Fibroblast of pulmonary artery (primary cell): ENCODE results near the gene MYLK3.

Source experiments
- DNase-seq: peaks from one replicate; pipeline ENCODE4 v3.0.0-alpha.2; 2010; ENCODE audit warnings: low read depth
- H3K4me3 ChIP-seq: replicated peaks from 2 replicates; pipeline ENCODE4 v1.5.1; 2011; ENCODE audit warnings: low read depth, mild to moderate bottlenecking, control low read depth, low read length, moderate library complexity
- TF ChIP-seq, protein P1 (sequence below): IDR thresholded peaks from 2 replicates; pipeline ENCODE4 v1.5.1; 2011; ENCODE audit warnings: mild to moderate bottlenecking, control low read depth, low read length, inconsistent platforms; ENCODE audit errors: missing control alignments

Gene MYLK3

DNA sequence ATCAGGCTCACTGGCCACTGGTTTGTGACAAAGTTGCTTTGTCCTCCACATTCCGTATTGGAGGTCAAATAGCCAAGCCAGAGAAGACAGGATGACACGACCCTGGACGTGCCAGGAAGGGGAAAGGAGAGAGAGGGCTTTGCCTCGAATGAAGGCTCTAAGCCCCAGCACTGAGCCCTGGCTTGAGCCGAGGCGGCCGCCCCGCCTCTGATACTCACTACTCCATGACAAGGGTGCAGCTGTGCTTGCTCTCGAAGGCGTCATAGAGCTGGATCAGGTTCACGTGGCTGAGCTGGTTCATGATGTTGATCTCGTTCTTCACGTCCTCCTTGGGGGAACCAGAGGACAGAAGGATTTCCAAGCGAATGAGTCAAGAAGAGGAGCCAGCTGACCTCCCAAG is 19.3 kb downstream of the MYLK3 start:
- no peak overlapping the region for H3K4me3 ChIP-seq
- TF ChIP-seq, protein P1, sequence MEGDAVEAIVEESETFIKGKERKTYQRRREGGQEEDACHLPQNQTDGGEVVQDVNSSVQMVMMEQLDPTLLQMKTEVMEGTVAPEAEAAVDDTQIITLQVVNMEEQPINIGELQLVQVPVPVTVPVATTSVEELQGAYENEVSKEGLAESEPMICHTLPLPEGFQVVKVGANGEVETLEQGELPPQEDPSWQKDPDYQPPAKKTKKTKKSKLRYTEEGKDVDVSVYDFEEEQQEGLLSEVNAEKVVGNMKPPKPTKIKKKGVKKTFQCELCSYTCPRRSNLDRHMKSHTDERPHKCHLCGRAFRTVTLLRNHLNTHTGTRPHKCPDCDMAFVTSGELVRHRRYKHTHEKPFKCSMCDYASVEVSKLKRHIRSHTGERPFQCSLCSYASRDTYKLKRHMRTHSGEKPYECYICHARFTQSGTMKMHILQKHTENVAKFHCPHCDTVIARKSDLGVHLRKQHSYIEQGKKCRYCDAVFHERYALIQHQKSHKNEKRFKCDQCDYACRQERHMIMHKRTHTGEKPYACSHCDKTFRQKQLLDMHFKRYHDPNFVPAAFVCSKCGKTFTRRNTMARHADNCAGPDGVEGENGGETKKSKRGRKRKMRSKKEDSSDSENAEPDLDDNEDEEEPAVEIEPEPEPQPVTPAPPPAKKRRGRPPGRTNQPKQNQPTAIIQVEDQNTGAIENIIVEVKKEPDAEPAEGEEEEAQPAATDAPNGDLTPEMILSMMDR: no peak
- no peak for DNase-seq

DNA sequence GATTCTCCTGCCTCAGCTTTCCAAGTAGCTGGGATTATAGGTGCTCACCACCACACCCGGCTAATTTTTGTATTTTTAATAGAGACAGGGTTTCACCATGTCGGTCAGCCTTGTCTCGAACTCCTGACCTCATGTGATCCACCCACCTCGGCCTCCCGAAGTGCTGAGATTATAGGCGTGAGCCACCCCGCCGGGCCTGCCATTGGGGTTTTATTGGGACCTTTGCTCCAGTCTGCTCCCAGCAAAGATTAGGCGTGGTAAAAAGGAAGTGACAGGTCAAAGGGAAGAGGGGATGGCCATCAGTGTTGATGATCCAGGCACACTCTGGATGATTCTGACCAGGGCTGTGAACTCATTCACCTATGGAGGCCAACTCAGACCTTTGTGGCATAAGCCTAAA is 20.5 kb downstream of the MYLK3 start:
- TF ChIP-seq, protein P1: no peak
- DNase-seq: no peak
- no peak overlapping the region for H3K4me3 ChIP-seq

DNA sequence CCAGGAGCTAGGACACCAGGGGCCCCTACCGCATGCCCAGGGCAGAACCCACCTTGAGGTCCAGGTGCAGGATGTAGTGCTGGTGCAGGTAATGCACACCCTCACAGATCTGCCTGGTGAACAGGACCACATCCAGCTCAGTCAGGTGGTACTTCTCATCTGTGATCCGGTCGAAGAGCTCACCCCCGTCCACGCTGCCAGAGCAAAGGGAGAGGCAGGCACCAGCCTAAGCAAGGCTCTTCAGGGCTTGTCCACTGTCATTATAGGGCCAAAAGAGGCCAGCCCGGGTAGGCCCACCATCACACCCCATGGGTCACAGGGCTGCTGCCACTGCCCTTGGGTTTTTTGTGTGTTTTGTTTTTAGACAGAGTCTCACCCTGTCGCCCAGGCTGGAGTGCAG is 21.0 kb downstream of the MYLK3 start:
- TF ChIP-seq, protein P1: no peak
- no peak overlapping the region for H3K4me3 ChIP-seq
- DNase-seq: no peak

DNA sequence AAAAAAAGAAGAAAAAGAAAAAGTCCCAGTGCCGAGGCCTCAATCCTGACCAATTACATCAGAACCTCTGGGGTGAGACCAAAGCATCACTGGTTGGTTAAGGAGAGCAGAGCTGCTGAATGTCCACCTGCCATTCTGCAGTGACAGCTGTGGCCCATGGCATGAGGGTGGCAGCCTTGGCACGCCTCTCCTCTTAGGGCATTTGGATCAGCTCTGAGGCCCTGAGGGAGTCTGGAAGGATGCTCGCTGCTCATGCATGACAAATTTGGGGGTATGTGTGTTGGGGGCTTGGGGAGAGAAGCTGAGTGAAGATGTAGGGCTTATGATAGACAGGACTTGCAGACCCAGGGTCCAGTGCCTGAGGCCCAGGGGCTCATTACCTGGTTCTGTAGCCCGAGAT is 26.3 kb downstream of the MYLK3 start:
- H3K4me3 ChIP-seq: no peak overlapping the region
- TF ChIP-seq, protein P1: no peak
- no peak for DNase-seq

DNA sequence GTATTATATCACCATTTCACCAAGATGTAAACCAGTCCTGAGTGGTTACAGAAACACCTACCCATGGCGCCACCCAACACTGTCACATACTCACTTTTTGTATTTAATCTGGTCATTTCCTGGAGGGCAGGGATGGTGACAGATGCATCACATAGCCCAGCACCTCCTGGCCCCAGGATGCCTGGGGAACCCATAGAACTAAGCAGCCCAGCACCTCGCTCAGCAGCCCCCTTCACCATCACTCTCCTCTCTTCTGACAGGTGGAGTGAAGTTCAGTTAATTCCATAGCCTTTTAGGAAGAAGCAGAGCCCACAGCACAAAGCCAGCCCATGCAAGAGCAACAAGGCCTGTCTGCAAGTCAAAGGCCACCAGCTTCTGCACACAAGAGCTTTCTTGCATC is 27.5 kb downstream of the MYLK3 start:
- DNase-seq: no peak
- H3K4me3 ChIP-seq: no peak overlapping the region
- TF ChIP-seq, protein P1: no peak

DNA sequence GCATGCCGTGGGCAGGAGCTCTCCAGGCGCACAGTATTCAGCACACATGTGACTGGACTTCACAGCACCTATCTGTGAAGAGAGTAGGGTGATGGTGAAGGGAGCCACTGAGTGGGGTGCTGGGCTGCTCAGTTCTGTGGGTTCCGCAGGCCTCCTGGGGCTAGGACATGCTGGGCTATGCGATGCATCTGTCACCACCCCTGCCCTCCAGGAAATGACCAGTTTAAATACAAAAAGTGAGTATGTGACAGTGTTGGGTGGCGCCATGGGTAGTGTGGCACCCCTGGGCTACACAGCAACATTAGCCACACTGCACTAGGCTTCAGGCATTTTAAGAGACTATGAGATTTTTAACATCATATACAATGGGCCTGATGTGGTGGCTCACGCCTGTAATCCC is 28.6 kb downstream of the MYLK3 start:
- no peak overlapping the region for H3K4me3 ChIP-seq
- TF ChIP-seq, protein P1: no peak
- DNase-seq: no peak

DNA sequence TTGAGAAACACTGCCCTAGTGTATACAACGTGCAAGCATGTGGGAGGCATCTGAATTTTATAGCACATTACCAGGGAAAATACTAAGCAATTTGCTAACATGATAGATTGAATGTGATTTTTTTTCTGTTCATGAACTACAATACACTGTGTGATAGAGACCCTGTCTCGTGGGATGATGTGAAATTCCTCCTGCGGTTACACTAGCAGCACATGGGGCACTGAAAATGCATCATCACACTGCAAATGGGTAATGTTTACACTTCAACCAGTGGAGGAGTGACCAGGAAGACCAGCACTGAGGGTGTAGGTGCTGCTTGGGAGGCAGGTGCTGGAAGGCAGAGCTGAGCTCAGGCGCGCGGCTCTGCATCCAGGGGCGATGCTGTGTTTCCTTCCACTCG is 29.9 kb downstream of the MYLK3 start:
- H3K4me3 ChIP-seq: no peak overlapping the region
- TF ChIP-seq, protein P1: no peak
- DNase-seq: no peak
